K562 (cell line): ENCODE measurements around the gene SELPLG. TPM values are rescaled to one million over a fixed set of nuclear protein-coding genes. Genes with fewer than 3 reads are reported as not detected.

ENCODE experiments used
- ZBTB11 ChIP-seq, 3 experiments: fragments of 200-800 bp in 1 of 3; fragments of 250-450 bp in 1 of 3; fragments of 450-650 bp in 1 of 3; sonication (Bioruptor Pico) in 1 of 3; sonication (Bioruptor generic) in 1 of 3; formaldehyde crosslinking in 1 of 3; IDR thresholded peaks; 2 replicates each; pipeline versions ENCODE4 v1.6.1 to v1.8.0; 2016 to 2022; ENCODE audit warnings: mild to moderate bottlenecking in 2 of 3, missing genetic modification characterization in 2 of 3, missing compliant biosample characterization in 1 of 3, moderate library complexity in 1 of 3
- ZBTB40 ChIP-seq, 2 experiments: fragments of 450-650 bp in 1 of 2; sonication (generic) in 1 of 2; formaldehyde crosslinking in 1 of 2; IDR thresholded peaks; 2 replicates each; pipeline versions ENCODE4 v1.7.1 to v1.9.0; 2016 to 2022; ENCODE audit warnings: inconsistent platforms in 1 of 2, mild to moderate bottlenecking in 1 of 2, missing genetic modification reagents in 1 of 2
- polyA plus RNA-seq, 8 experiments: library from polyadenylated mRNA; depleted of rRNA in 4 of 8; stranded (reverse) in 5 of 8; unstranded in 3 of 8; fragments of >200 nt; fragmentation: Nextera tagmentation in 2 of 8; fragmentation: Illumina TruSeq in 1 of 8; extraction: Ambion mirVana in 2 of 8; extraction: Trizol in 1 of 8; gene quantifications; 2 replicates each; pipeline versions ENCODE4 v1.2.1 to v1.2.3, GENCODE V29; 2011 to 2014; ENCODE audit warnings: inconsistent platforms in 1 of 8, missing spikeins in 1 of 8
- total RNA-seq, 7 experiments: library from RNA; depleted of rRNA in 6 of 7; stranded (reverse); fragments of >200 nt in 6 of 7; fragmentation: Illumina TruSeq in 2 of 7; extraction: Trizol in 2 of 7; gene quantifications; 2 replicates each; pipeline versions ENCODE4 v1.2.1 to v1.2.3, GENCODE V29; 2011 to 2021; ENCODE audit warnings: low replicate concordance in 1 of 7

The SELPLG gene
- total and polyA plus RNA-seq, 9 of the 15 experiments (the other 6 are each of a cell fraction or from before 2014, with no cell fraction given) = 0.22 to 10.2 (median 1.7) TPM

GRCh38 chr12:108622421-108622820 lies 11.3 kb downstream of the SELPLG start (continued):
- TF ChIP-seq ZBTB40 (IDR thresholded peaks at IDR 0.05) = peak; percentile 73
- TF ChIP-seq ZBTB40 (CRISPR knock-in tag; IDR thresholded peaks at IDR 0.05) = no peak
- TF ChIP-seq ZBTB11 (CRISPR knock-in tag; IDR thresholded peaks at IDR 0.05) = peak in 1 of 3 experiments; percentile 73; a peak in 2 of 6 replicates
